Breast epithelium (tissue), 3 donors: ENCODE measurements around the gene FAM83E.

Experiments
- POLR2A ChIP-seq: fragments of 450-650 bp; IDR thresholded peaks from one replicate; pipeline ENCODE4 v1.6.1; 2016; ENCODE audit warnings: antibody characterized with exemption, mild to moderate bottlenecking, moderate library complexity
- POLR2AphosphoS5 ChIP-seq, 3 donors: sonication (generic); formaldehyde crosslinking; IDR thresholded peaks; one replicate each; pipeline ENCODE4 v1.6.1; 2017; ENCODE audit warnings: antibody characterized with exemption in 3 of 3
- TF ChIP-seq, protein P1 (sequence below), 3 donors: fragments of 450-650 bp; IDR thresholded peaks; one replicate each; pipeline ENCODE4 v1.5.1; 2016 to 2017; ENCODE audit warnings: antibody characterized with exemption in 3 of 3, mild to moderate bottlenecking in 3 of 3, moderate library complexity in 3 of 3

DNA sequence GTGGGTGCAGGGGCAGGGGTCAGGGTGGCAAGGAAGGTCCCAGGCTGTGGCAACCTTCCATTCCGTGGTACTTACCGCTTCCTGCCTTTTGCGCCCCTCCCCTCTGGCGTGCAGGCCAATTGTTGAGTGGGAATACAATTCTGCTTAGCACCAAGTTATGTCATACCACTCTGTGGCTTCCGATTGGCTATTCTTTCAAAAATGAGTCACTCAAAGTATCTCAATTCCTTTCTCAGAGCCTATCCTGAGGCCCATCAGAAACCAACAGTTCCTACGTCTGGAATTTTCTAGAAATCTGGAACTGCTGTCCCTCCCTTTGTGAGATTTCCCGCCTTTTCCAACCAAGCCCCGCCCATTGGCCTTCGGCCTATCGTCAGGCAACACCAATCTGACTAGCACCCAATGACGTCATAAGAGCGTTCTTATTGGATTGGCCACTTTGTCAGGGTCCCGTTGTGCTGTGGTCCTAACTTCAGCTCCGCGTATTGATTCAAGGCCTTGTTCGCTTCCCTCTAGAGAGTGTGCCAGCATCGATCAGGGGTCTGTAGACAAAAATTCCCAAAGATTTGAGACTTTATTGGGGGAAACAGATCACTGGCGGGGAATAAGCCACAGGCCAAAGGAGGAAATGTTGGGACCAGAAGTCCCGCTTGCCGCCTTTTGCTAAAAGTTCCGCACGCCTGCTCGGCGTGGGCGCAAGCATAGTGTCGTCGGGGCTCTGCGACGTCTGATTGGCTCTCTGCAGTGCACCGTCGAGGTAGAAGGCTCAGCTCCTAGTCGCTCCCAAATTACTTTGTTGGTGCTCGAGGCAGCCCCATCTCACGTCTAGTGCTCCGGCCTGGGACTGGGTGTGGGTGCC is 46.2 kb upstream of the FAM83E start:
- TF ChIP-seq, protein P1, sequence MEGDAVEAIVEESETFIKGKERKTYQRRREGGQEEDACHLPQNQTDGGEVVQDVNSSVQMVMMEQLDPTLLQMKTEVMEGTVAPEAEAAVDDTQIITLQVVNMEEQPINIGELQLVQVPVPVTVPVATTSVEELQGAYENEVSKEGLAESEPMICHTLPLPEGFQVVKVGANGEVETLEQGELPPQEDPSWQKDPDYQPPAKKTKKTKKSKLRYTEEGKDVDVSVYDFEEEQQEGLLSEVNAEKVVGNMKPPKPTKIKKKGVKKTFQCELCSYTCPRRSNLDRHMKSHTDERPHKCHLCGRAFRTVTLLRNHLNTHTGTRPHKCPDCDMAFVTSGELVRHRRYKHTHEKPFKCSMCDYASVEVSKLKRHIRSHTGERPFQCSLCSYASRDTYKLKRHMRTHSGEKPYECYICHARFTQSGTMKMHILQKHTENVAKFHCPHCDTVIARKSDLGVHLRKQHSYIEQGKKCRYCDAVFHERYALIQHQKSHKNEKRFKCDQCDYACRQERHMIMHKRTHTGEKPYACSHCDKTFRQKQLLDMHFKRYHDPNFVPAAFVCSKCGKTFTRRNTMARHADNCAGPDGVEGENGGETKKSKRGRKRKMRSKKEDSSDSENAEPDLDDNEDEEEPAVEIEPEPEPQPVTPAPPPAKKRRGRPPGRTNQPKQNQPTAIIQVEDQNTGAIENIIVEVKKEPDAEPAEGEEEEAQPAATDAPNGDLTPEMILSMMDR (IDR thresholded peaks at IDR 0.05), result no peak
- TF ChIP-seq POLR2AphosphoS5 (IDR thresholded peaks at IDR 0.05), result no peak
- no peak for TF ChIP-seq POLR2A
